Motor neuron (in vitro differentiated cells): ENCODE data around the gene CELF1. TPM values are rescaled to one million over a fixed set of nuclear protein-coding genes. Genes with fewer than 3 reads are reported as not detected.

Experiments used
- ATAC-seq, 8 experiments: fragments of 200-7000 bp; cut with Tn5 transposase; replicated peaks in 6 of 8; 2 replicates each; pipeline ENCODE4 v1.8.0; 2021; ENCODE audit warnings: mild to moderate bottlenecking in 8 of 8, moderate library complexity in 8 of 8
- H3K27ac ChIP-seq, 2 donors: fragments of 250-450 bp; sonication (Bioruptor Pico); 2 replicates each; pipeline ENCODE4 v1.9.0; 2021; ENCODE audit warnings: antibody characterized with exemption in 2 of 2, mild to moderate bottlenecking in 2 of 2, moderate library complexity in 1 of 2
- H3K4me1 ChIP-seq, 2 donors: fragments of 250-450 bp; sonication (Bioruptor Pico); replicated peaks in 1 of 2; 2 replicates each; pipeline ENCODE4 v1.6.1; 2021; ENCODE audit warnings: antibody characterized with exemption in 2 of 2, mild to moderate bottlenecking in 2 of 2, moderate library complexity in 1 of 2
- H3K4me3 ChIP-seq, 5 donors: fragments of 250-450 bp; sonication (Bioruptor Pico); 2 replicates each; pipeline ENCODE4 v1.9.0; 2021; ENCODE audit warnings: antibody characterized with exemption in 5 of 5, mild to moderate bottlenecking in 5 of 5, moderate library complexity in 4 of 5
- WGBS, 10 experiments: fragments of 450-650 bp; shearing (Covaris generic); methylation state at CpG; one replicate each; pipeline ENCODE4 v1.0.0; 2022; 5-methylcytosine and 5-hydroxymethylcytosine counted together
- in situ Hi-C, 9 experiments: fragments of 400-800 bp; cut with MboI; loops; one replicate each; pipeline ENCODE4 v1.15.0; 2021; ENCODE audit warnings: low sequenced_read_pairs in 9 of 9, low pct_unique_long_range_greater_than_20kb in 2 of 9; ENCODE audit not compliant: unreplicated experiment in 9 of 9
- total RNA-seq, 8 experiments: library from RNA; unstranded; fragments of 300-600 nt; gene quantifications; 2 replicates each; pipeline versions ENCODE4 v1.2.3 to v1.2.4, GENCODE V29; 2022

CELF1 gene
- total RNA-seq, 8 experiments from 2014 or later = 47.2 to 125 (median 106) TPM

- H3K4me1 ChIP-seq = no peaks in the 10 kb centered on the region
- ATAC-seq = no peak
- WGBS, 10 experiments = 82 to 100% (median 96%) methylated on average over 1 to 5 of the region's 6 CpGs; no CpG with 5 or more reads in 1 of the 10 experiments
- in situ Hi-C loops = no loop called here
- H3K27ac ChIP-seq = no peak overlapping the region
- no peak overlapping the region for H3K4me3 ChIP-seq
Measured at GRCh38 chr11:47480762-47481161, 72.2 kb downstream of the CELF1 start.

- Histone ChIP-seq H3K4me3 (no peak overlapping the region), H3K27ac (no peak overlapping the region), H3K4me1 (no peaks in the 10 kb centered on the region)
- in situ Hi-C loops = no loop called here
- WGBS, 10 experiments = 87 to 100% (median 96%) methylated on average over 2 to 5 of the region's 5 CpGs; no CpG with 5 or more reads in 2 of the 10 experiments
- no peak for ATAC-seq
Measured at GRCh38 chr11:47478651-47479329, 74.1 kb downstream of the CELF1 start.

GRCh38 chr11:47477753-47478152 is 75.2 kb downstream of the CELF1 start:
- no peak overlapping the region for H3K27ac ChIP-seq
- WGBS, 10 experiments = 57 to 89% (median 75%) methylated on average over 3 to 4 of the region's 4 CpGs; no CpG with 5 or more reads in 2 of the 10 experiments
- in situ Hi-C loops = no loop called here
- H3K4me1 ChIP-seq = no peaks in the 10 kb centered on the region
- no peak overlapping the region for H3K4me3 ChIP-seq
- peak in 1 of 8 experiments; percentile 57 for ATAC-seq

DNA sequence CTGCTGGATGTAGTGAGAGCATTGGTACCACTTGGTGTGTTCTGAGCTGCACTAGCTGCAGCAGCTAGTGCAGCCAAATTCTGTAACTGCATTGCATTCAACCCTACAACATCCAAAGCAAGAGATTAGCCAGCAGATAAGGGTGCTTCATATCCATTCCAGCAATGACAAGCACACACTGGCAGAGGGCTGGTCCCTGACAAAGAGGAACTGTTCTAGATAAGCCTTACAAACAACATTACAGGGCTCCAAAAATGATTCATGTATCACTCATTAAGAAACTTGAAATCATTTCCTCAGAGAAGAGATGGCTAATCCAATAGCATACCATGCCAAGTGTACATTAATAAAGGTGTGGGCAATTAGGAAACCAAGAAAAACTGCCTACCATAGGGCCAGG is 75.6 kb downstream of the CELF1 start:
- in situ Hi-C loops = no loop called here
- no peak for ATAC-seq
- Histone ChIP-seq H3K4me3 (no peak overlapping the region), H3K4me1 (no peaks in the 10 kb centered on the region), H3K27ac (no peak overlapping the region)

DNA sequence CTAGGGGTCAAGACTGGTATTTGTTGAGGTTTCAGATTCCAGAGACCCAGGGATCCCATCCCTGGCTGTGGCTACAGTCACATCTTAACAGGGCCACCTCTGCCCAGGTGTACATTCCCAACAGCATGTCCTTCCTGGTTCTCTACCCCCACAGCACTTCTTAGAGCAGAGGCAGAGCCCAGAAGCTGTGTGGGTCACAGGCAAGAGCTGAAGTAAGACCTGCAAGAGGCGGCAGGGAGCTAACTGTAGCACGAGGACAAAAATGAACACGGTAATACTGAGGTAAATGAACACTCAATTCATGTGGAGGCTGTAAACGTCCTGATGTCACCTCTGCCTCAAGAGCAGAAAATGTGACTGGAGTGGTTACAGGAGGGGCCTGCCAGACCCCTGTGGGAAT is 82.3 kb downstream of the CELF1 start:
- Histone ChIP-seq H3K4me1 (peaks cover 17 to 29% of the 10 kb centered on the region in 2 donors), H3K4me3 (no peak overlapping the region), H3K27ac (no peak overlapping the region)
- 83 to 100% (median 91%) methylated on average over 1 to 3 of the region's 4 CpGs; no CpG with 5 or more reads in 5 of the 10 experiments for WGBS, 10 experiments
- ATAC-seq = no peak
- in situ Hi-C loops = no loop called here

DNA sequence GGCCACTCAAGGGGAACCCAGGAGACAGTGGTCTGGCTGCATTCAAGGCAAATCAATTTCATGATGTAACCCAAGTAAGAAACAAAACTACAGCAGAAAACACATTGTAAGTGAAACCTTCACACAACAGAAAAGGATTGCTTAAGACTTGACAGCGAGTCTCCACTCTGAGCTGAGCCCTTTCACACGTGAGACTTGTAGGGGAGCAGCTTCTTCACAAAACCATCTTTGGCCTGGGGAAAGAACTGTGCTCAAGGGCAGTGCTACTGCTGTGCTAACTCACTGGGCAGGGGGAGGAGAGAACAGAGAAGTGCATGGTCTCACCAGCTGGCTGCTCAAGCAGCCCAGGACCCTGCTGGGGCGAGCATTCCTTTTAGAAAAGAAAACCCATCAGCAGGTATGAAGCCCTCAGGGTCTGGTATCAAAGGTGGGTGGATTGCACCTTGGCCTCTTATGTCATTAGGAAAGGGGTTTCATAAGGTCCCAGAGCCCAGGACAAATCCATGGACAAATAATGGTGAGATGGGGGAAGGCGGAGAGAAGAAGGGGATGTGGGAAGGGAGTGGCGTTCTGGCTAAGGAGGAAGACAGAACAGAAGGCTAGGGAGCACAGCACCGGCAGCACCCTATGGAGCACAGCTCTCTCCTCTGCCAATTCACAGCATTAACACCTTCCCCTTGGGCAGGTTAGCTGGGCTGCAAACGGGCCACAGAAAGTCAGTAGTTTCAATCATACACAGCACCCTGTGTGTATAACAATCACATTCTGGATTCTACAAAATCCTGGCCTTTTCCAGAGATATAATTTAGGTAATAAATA is 83.4 kb downstream of the CELF1 start:
- ATAC-seq = no peak
- peak overlapping the region in 1 of 2 donors; percentile 16 for H3K27ac ChIP-seq
- peaks cover 25 to 38% of the 10 kb centered on the region in 2 donors for H3K4me1 ChIP-seq
- in situ Hi-C loops = no loop called here
- H3K4me3 ChIP-seq = no peak overlapping the region
- WGBS, 10 experiments = 40 to 100% (median 75%) methylated on average over 1 to 5 of the region's 7 CpGs; no CpG with 5 or more reads in 1 of the 10 experiments

DNA sequence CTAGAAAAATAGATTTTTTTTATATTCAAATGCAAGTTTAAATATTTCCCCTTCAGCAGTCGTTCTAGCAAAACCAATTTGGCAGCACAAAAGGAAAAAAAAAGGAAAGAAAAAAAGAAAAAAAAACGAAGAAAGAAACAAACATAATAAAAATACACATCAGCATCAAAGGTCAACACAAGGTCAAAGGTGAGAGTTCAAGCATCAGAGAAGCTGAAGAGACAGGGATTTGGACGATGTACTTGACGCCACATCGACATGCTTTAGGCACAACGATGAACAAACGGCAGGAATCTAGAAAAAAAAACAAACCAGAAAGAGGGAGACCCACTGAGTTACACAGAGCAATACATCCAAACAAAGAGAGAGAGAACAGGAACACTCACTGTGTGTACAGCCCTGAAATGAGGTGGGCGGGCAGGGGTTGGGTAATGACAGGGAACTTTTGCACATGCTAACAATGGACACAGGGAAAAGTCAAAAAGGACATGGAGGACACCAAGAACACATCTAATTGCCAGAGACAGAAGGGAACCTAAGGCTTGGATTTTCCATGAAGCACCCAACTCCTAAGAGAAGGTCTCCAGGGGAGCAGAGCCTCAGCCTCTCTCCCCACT is 84.2 kb downstream of the CELF1 start:
- 30 to 85% (median 56%) methylated on average over 2 to 8 of the region's 8 CpGs for WGBS, 10 experiments
- in situ Hi-C loops = no loop called here

GRCh38 chr11:47467357-47467756 is 85.6 kb downstream of the CELF1 start:
- 80 to 100% (median 93%) methylated on average over 1 to 5 of the region's 7 CpGs; no CpG with 5 or more reads in 2 of the 10 experiments for WGBS, 10 experiments
- H3K4me3 ChIP-seq = no peak overlapping the region
- in situ Hi-C loops = no loop called here
- ATAC-seq = peak in 2 of 8 experiments; percentile 18 to 22
- peaks cover 31 to 40% of the 10 kb centered on the region in 2 donors for H3K4me1 ChIP-seq
- H3K27ac ChIP-seq = no peak overlapping the region

More for the DNA sequence above, 84.2 kb downstream of the CELF1 start:
- peak in 1 of 8 experiments; percentile 22 for ATAC-seq
- Histone ChIP-seq H3K27ac (peak overlapping the region in 1 of 2 donors; percentile 16), H3K4me1 (peaks cover 31 to 40% of the 10 kb centered on the region in 2 donors), H3K4me3 (no peak overlapping the region)

- WGBS, 10 experiments = 0 to 100% (median 60%) methylated on average over 1 to 3 of the region's 4 CpGs; no CpG with 5 or more reads in 1 of the 10 experiments
- peak in 5 of 8 experiments; percentile 4 to 63 (median 36) for ATAC-seq
- H3K4me3 ChIP-seq = no peak overlapping the region
- peaks cover 31 to 40% of the 10 kb centered on the region in 2 donors for H3K4me1 ChIP-seq
- peak overlapping the region in 1 of 2 donors; percentile 41 for H3K27ac ChIP-seq
- in situ Hi-C loops = no loop called here
Measured at GRCh38 chr11:47466701-47467250, 86.2 kb downstream of the CELF1 start.

DNA sequence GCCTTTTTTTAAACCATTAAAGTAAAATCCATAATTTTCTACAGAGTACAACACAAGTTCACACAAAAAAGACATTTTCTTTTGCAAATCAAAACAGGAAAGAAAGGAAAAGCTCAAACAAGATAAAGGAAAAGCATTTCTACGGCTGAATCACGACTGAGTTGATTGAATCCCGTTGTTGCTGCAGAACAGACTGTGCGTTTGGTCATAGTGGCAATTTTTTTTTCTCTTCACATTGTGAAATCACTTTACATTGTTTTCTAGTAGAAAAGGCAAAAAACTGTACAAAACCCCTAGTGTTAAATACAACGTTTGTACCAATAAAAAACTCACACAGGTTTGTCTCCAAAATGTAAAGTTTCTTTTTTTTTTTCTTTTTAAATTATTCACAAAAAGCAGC is 86.7 kb downstream of the CELF1 start:
- Histone ChIP-seq H3K4me1 (peaks cover 31 to 40% of the 10 kb centered on the region in 2 donors), H3K4me3 (no peak overlapping the region), H3K27ac (peak overlapping the region in 1 of 2 donors; percentile 41)
- in situ Hi-C loops = no loop called here
- 9 to 100% (median 70%) methylated on average over 1 to 5 of the region's 5 CpGs for WGBS, 10 experiments
- ATAC-seq = no peak

DNA sequence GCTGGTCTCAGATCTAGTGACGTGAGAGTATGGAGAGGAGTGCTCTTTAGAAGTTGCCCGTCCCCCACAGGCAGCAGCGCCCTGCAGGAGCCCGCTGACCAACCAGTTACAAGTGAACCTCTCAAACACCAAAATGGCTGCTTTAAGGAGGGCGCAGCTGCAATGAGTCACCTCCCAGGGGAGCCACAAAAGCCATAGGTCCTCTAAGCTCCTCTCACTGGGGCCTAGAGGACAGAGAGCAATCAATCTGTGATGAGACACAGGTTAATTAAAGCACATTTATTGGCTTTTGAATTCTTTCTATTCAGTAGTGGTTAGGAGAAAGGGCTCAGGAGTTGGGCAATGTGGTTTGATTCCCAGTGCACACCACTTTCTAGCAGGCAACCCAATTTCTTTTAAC is 88.4 kb downstream of the CELF1 start:
- peak overlapping the region in 1 of 2 donors; percentile 40 for H3K27ac ChIP-seq
- in situ Hi-C loops = no loop called here
- no peak overlapping the region for H3K4me3 ChIP-seq
- 71 to 100% (median 82%) methylated on average over 1 to 5 of the region's 5 CpGs; no CpG with 5 or more reads in 3 of the 10 experiments for WGBS, 10 experiments
- ATAC-seq = peak in 5 of 8 experiments; percentile 74 to 97 (median 96)
- peaks cover 31 to 38% of the 10 kb centered on the region in 2 donors for H3K4me1 ChIP-seq

DNA sequence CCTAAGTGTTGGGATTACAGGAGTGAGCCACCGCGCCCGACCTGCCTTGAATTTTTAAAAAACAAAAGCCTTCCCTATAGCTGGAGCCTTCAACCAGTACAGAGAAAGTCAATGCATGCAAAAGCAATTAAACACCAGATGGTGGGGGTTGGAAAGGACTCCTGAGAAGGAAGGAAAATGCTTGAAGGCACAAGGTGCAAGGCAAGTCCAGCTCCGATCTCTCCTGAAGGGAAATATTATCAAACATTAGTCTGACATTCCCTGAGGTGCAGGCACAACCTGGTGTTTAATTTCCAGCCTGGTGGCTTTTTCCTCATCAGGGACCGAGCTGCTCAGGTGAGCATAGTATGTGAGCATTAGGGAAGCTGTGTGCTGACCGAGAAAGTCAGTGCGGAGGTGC is 91.1 kb downstream of the CELF1 start:
- 73 to 96% (median 78%) methylated on average over 3 to 6 of the region's 7 CpGs; no CpG with 5 or more reads in 2 of the 10 experiments for WGBS, 10 experiments
- Histone ChIP-seq H3K4me1 (peaks cover 18% of the 10 kb centered on the region in 2 donors), H3K27ac (no peak overlapping the region), H3K4me3 (no peak overlapping the region)
- in situ Hi-C loops = no loop called here
- ATAC-seq = no peak
